C1 segment of cervical spinal cord (tissue), 14 donors: ENCODE results near the gene SV2B.

Experiments used
- DNase-seq, 14 donors: peaks; one replicate each; lab custom pipeline; 2025; lab: John Stamatoyannopoulos, UW

The SV2B gene

DNA sequence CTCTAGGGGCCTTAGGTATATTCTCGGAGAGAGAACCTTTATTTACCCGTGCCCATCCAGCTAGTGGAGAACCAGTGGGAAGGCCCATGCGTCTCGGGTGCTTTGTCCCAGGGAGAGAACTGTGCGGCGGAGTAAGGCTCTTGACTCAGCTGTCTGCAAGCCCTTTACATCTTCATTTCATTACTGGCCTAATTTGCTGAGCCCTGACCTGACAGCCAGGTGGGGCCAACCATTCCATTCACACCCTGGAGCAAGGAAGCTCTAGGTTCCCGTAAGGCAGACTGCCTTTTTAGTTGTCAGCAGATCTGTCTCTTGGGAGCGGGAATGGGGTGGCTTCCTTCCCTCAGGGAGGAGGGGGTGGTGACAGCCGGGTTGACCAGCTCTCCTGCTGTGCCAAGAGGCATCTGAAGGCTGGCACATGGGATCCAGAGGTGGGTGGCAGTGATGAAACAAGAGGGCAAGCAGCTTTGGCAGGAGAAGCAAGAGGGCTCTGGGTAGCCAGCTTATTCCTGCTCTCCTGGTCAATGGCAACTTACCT lies 36.4 kb downstream of the SV2B start:
- DNase-seq, result peak in 1 of 14 donors; percentile 43

DNA sequence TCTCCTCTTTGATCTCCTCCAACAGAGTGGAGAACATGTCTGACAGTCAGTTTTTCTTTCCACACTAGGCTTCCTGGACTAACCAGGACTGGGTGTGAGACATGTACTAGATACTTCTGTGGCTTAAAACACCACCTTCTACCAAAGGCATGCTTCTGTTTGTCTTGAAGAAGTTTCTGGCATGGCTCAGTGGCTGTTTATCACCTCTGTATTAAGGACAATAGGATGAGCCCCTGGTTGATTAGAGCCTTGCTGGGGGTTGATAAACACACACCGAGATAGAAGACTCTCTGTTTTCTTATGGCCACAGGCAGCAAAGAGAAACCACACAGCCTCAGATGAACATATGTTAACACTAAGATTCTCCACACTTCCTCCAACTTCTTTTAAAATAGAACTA lies 40.5 kb downstream of the SV2B start:
- DNase-seq, result no peak

DNA sequence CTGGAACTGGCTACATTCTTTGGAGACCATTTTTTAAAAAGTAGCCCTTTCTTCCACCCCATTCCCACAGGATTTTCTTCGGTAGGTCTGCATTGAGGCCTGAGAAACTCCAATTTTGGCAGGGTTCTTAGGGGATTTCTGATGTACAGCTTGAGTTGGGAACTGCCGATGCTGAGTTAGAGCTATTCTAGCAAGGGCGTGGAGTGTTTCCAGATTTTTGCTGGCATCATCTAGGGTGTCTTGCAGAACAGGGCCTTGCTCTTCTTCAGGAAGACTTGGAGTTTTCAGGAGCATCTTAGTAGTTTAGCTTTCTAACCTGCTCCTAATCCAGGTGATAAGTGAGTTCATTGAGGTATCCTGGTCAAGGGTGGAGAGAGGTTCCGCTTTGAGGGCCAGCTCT lies 41.0 kb downstream of the SV2B start:
- peak in 1 of 14 donors; percentile 34 for DNase-seq

DNA sequence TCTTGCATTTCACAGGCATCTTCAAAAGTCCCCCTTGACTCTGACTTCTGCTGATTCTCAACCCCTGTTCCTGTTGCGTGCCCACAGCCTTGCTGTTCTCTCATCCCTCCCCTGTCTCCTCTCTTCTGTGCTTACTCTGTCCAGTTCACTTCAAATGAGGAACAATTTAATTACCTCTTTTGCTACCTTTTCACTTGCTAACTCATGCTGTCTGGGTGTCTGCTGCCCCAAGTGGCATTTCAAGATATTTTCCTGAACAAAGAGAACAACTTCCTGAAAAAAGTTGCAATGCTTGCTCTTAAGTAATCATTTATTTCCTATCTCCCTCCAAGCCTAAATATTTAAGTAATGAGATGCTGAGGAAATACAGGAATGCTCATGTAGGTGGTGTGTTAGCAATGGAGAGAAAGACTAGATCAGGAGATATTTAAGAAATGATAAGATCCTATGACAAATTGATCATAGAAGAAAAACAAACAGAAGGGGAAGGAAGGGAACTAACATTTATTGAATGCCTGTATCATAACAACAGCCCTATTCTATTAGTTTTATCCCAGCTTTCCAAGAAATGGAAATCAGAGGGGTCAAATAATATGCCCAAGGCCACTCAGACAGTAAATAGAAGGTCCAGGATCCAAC lies 42.2 kb downstream of the SV2B start:
- DNase-seq, result no peak

DNA sequence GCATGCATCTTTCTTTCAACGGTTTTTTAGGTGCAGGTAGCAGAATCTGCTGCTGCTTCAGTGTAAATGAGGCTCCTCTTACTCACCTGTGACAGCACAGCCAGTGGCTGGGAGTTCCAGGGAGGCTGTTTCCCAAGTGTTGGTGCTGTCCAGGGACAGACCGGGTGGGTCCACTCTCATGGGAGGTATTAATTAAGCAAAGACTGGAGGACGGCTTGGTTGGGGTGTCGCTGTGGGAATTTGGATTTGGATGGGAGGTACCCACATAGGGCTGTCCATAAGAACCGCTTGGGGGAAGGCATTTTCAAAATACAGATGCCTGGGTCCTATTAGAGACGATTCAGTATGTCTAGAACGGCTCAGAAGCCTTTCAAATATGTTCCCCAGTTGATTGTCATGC lies 42.9 kb downstream of the SV2B start:
- DNase-seq, result no peak

DNA sequence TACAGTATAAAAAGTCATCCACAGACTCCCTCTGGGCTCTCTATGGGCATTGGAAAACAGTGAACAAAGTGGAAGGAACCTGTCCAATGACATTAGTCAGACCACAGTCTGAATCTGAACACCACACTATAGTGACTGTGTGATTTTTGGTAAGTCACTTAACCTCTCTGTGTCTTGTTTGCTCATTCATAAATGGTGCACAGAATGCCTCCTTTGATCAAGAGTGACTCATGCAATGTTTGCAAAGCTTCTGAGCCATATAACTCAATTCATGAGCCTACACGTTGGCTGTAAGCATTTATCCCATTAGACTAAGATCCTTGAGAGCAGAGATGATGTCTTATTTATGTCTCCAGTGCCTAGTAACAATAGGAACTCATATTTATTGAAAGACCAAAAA lies 46.7 kb downstream of the SV2B start:
- DNase-seq, result no peak

DNA sequence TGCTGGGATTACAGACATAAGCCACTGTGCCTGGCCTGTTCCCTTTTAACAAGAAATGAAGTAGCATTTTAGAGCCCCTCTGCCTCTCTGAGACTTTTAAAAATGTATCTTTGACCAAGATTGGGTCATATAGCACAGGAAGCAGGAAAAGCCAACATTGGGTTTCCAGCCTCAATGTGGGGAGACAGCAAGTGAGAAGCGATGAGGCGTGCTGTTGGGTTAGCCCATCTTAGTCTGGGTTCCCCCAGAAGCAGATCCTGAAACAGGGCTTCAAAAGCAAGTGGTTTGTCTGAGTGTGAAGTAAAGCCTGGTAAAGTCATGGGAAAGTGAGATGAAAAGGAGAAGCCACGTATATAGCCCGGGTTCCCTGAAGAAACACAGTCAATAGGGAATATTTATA lies 48.2 kb downstream of the SV2B start:
- DNase-seq, result no peak

DNA sequence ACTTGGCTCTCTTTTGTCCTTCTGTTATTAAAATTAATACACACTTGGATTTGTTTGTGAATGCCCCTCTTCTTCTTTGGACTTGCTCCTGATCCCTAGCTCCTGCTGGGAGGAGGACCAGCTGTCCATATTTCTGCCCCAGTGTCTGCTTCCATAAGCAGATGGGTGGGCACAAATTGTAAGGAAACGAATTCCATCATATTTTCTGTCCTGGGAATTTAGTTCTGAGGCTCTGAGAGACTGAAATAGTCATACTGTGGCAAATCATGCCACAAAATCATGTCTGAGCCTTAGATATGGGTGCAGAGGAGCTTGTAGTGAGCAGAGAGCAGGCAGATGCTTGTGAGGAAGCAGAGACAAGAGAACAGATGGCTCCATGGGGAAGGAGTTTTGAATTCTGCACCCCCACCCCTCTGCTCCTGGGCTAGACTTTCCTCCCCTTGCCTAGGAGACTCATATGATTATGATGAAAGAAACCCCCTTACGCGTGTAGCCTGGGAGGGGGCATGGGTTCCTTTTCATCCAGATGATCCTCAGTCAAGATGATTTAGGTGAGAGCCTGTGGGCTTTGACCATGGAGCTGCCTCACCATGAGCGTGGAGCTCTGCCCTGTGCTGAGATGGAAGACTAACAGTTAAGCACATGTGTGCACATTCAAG lies 50.6 kb downstream of the SV2B start:
- peak in 1 of 14 donors; percentile 83 for DNase-seq

DNA sequence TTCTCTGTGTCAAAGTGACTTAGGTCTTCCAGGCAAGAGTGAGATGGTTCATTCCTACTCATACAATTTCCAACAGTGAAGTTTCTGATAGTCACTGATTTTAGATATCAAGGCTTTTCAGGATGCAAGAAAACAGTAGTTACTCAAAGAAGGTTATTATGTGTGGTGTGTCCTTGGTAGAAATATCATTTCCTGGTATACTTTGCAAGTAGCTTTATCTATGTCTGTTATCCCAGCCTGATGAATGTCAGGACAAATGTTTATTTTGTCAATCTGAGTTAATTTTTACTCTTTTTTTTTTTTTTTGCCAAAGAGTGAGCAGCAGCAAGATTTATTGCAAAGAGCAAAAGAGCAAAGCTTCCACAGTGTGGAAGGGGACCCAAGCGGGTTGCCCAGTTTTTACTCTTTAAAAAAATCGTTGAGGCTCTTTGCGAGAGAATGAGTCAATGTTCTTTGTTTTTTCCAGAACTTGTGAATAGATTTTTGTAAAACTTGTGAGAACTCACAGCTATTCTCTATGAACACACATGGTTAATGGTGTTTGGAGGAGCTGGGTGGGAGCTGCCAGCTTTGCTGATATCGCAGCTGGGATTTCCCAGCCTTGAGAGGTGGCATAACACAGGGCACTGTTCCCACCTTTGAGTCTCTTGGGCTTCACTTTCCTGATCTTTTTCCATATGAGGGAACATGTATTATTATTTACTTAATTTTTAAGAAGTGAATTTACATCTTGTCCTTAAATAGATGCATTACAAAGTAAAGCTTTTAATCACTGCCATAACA lies 51.9 kb downstream of the SV2B start:
- DNase-seq, result no peak

DNA sequence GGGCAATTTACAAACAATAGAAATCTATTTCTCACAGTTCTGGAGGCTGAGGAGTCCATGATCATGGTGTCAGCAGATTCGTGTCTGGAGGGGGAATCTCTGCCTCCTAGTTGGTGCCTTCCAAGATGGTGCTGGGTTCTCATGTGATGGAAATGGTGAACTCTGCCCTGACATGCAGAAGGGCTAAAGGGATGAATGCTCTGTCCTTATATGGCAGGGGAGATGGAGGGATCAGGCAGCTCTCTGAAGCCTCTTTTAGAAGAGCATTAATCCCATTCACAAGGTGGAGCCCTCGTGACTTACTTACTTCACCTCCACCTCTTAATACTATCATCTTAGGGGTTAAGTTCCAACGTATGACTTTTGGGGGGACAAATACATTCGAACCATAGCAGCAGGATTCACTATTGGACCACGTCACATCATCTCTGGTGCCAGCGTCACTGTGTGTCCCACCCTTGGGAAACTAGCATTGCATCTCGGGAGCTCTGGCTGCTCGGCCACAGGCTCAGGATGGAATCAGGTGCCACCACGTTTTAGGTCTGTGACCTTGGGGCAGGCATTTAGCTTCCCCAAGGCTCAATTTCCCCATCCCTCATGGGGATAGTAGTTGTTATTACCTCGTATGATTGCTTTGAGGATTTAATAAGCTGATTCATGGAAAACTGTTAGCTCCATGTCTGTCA lies 53.0 kb downstream of the SV2B start:
- no peak for DNase-seq

DNA sequence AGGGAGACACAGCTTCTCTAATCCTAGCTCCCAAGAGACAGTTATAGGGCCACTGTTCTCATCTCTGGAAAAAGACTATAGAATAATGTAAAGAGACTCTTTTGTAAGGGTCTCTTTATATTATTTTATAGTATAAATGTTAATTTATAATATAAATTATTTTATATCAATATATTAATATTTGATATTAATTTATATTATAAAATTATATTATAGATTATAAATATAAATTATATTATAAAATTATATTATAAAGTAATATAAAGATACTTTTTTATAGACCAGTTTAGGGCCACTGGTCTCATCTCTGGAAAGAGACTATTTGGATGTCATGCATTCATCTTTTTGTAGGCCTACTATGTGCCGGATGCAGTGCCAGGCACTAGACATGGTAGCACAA lies 53.9 kb downstream of the SV2B start:
- no peak for DNase-seq

DNA sequence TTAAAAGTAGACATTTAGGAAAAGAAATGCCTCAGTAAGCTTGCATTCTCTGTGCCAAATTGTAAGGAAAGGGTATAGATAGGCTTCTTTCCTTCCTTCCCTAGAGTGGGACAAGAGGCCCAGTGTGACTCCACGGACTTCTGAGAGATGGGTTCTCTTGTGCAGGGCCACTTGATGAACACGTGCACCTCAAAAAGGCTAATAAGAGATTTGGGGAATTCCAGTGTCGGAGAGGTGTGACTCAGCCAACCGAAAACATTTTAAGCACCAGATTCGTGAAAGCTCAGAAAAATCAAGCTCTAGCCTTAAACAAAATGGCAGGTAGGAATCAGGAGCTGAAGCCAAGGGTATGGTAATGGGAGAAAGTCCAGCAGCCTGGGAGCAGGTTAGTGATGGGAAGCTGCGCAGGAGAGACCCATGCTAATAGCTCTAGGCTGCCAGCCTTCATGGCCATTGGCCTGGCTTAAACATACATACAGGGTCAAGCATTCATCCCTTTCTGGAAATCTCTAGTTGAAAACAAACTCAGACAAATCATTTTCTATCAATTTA lies 56.2 kb downstream of the SV2B start:
- DNase-seq, result no peak

DNA sequence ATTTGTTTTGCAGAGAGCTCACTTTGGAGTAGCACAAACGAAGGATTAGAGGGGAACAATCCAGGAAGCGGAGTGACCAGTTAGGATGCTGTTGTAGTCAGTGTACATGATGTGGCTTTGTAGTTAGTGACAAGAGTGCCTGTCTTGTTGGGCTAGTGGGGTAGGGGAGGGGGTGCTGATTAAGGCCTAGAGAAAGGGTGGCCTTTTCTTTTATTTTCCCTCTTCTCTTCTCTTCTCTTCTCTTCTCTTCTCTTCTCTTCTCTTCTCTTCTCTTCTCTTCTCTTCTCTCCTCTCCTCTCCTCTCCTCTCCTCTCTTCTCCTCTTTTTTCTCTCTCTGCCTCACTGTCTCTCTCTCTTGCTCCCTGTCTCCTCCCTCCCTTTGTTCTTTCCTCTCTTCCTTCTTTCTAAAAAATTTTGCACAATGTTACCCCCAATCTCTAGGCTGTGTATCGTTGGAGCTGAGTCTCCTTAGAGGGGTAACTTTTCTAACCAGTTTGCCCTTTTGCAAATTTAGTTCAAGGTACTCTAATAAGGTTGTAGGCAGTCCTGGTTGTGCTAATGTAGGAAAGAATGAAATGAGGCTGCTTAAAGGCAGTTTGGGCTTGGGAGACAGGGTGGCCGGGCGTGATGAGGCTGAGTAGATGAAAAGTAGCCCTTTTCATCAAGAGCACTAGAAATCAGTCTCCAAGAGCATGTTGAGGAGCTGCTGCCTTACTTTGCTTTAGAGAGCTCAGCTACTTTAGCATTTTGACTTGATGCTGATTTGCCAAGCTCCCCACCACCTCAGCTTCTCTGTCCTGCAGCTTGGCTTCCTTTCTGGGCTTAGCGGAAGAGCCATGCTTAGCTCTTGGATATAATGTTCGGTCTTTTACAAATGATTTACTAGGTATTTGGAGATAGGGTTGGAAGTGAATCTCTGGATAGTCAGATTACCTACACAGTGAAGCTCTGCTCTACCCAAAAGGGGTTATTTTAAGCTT lies 58.6 kb downstream of the SV2B start:
- DNase-seq, result peak in 1 of 14 donors; percentile 50

DNA sequence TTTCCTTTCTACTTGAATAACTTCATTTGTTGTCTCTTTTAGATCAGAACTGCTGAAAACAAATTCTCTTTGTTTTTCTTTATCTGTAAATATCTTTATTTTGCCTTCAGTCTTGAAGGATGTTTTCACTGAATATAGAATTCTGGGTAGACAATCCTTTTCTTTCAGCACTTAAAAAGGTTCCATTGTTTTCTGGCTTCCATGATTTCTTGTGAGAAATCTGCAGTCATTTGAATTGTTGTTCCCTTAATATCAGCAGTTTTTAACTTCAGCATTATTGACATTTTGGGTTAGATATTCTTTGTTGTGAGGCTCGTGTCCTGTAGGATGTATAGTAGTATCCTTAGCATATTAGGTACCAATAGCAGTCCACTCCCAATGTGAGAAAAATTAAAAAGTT lies 65.8 kb downstream of the SV2B start:
- DNase-seq, result no peak

DNA sequence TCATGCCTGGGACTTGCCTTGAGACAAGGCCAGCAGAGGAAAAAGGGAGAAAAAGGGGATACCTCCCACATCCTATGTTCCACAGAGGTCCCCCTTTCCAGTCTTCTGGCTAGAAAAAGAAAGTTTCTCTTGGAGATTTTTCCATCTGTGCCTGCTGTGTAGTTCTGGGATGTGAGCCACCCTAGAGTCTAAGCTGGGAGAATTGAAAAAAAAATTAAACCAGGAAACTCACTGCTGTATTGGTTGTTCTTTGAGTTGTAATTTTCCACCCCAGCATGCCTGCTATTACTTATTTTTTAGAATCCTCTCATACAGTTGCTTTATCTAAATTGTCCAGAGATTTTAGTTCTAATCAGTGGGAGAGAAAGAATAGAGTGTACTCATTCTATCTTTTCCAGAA lies 68.4 kb downstream of the SV2B start:
- peak in 1 of 14 donors; percentile 43 for DNase-seq

DNA sequence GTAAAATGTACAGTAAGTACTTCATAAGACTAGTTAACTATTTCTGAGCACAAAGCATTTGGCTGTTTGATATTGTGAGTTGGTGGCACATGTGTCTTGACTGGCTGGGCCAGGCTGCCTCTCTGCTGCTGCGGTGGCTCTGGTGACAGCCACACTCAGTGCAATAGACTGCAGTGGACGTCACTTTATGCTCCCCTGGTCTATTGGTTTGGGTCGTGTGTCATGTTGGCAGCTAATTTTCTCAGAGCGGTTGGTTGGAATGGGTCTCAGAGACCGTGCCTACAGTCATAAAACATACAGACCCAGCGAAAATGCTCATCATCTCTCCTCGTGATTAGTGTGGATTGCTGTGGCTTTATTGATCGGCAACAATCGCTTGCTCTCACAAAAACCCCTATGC lies 71.3 kb downstream of the SV2B start:
- DNase-seq, result peak in 1 of 14 donors; percentile 39

DNA sequence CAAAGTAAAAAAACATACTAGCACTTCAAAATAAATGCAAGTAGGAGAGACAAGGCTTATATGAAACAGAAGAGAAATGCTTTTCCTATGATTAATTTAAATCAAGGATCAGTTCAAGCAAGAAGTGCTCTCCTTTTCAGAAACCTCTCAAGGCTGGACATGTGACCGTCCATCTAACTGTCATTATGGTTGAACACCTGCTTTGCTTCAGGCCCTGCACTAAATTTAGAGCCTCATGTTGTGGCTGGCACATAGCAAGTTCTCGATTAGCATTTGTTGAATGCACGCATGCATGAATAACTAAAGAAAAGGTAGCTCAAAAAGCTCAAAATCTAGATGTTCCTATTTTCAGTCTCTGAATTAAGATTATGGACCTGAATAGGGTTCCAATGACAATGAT lies 82.0 kb downstream of the SV2B start:
- DNase-seq, result peak in 1 of 14 donors; percentile 77

DNA sequence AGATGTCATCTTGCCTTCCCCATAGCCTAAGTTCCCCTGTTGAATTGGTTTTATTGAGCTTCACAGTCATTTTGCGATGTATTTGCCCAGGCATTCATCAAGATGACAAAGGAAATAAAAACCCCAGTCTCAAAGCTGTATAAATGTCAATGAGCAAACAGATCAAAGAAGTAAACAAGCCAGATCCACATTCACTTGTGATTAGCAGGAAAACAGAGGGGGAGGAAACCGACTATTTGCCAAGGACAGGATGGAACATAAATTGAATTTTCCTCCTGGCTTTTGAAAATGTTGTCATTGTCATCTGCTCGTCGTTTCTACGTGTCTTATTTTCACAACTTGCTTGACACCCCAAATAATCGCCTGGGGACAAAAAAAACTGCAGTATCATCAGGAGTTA lies 83.5 kb downstream of the SV2B start:
- peak in 1 of 14 donors; percentile 77 for DNase-seq

DNA sequence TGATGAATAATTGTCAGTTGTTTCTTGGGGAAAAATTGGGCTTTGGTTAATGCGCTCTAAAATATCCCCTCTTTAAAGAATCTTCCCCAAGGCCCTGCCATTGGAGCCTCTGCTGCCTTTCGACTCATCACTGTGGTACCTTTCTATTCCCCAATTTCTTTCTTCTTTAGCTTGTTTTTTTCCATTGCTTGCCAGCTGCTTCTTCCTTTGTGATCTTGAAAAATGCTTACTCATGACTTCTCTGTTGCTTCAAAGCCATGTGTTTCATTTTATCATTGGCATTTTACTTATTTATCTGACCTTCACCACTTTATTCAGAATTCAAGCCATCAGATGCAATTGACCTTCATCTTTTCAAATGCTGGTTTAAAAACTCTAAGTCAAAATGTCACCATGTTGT lies 84.4 kb downstream of the SV2B start:
- DNase-seq, result no peak

DNA sequence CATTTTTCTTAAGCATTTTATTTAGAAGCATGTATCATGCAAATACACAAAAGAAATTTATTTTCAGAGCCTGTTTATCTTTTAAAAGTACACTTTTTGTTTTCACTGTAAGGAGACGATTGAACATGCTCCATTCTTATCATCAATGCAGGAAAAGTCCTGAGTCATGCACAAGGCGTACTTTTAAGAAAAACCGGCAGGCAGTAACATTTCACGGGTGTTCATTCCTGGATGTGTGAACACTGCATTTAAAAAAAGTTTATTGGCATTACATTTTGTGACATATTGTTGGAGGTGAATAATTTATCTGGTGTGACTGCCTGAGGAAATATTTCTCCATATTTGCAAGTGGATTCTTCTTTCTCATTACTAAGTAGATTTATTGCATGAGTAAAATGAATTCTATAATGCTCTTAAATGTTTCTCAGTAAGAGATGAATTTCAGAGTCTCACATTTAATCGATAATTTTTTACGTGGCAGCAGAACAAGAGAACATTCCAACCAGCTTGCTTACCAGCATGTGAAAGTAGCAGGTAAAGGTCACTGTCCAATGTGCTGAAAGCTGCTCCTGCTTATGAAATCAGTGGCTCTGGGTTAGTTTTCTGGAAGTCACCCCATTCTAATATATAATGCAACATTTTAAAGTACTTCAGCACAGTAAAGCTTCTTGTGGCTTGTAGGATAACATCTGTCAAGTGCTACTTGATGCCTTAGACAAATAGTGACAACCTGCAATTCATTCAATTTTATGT lies 87.0 kb downstream of the SV2B start:
- peak in 1 of 14 donors; percentile 61 for DNase-seq
